NCI-H82 treated with DMSO at 0.1 percent for 48 hours (cell line): ENCODE results near the gene SLC1A7.

Experiments
- DNase-seq: peaks from one replicate; lab custom pipeline; 2025; ENCODE audit not compliant: unreplicated experiment; lab: John Stamatoyannopoulos, UW

The SLC1A7 gene

GRCh38 chr1:53076721-53077598 is 65.5 kb downstream of the SLC1A7 start:
- no peak for DNase-seq

- no peak for DNase-seq
Observed at GRCh38 chr1:53076165-53076564, 66.3 kb downstream of the SLC1A7 start.

- DNase-seq: no peak
Observed at GRCh38 chr1:53075761-53076163, 66.7 kb downstream of the SLC1A7 start.

GRCh38 chr1:53075206-53075605 is 67.2 kb downstream of the SLC1A7 start:
- DNase-seq: no peak

- DNase-seq: no peak
Observed at GRCh38 chr1:53074313-53075154, 67.9 kb downstream of the SLC1A7 start.

GRCh38 chr1:53073868-53074311 is 68.5 kb downstream of the SLC1A7 start:
- peak; percentile 69 for DNase-seq

- DNase-seq: no peak
Observed at GRCh38 chr1:53073287-53073686, 69.2 kb downstream of the SLC1A7 start.

GRCh38 chr1:53071915-53072314 is 70.5 kb downstream of the SLC1A7 start:
- no peak for DNase-seq

GRCh38 chr1:53071167-53071865 is 71.1 kb downstream of the SLC1A7 start:
- DNase-seq: no peak

- DNase-seq: no peak
Observed at GRCh38 chr1:53070621-53071020, 71.8 kb downstream of the SLC1A7 start.

GRCh38 chr1:53069663-53070327 is 72.6 kb downstream of the SLC1A7 start:
- DNase-seq: no peak

- no peak for DNase-seq
Observed at GRCh38 chr1:53069265-53069662, 73.2 kb downstream of the SLC1A7 start.

- no peak for DNase-seq
Observed at GRCh38 chr1:53068314-53069099, 73.9 kb downstream of the SLC1A7 start.

GRCh38 chr1:53067886-53068285 is 74.6 kb downstream of the SLC1A7 start:
- no peak for DNase-seq

- no peak for DNase-seq
Observed at GRCh38 chr1:53066891-53067738, 75.3 kb downstream of the SLC1A7 start.

- DNase-seq: no peak
Observed at GRCh38 chr1:53066488-53066887, 76.0 kb downstream of the SLC1A7 start.

GRCh38 chr1:53065391-53065790 is 77.0 kb downstream of the SLC1A7 start:
- no peak for DNase-seq

- DNase-seq: no peak
Observed at GRCh38 chr1:53063744-53064515, 78.5 kb downstream of the SLC1A7 start.
